IPS-20b (cell line): ENCODE measurements around the gene PDCD1LG2.
"Not testable (repeated sequence)": the region's sequence is repeated elsewhere in the genome, so short reads cannot be mapped to it uniquely, and the experiment has no call there.

Experiments used
- H3K27ac ChIP-seq: one replicate; pipeline ENCODE4 v1.5.1; 2013; ENCODE audit warnings: low read length
- H3K27me3 ChIP-seq: 2 replicates; pipeline ENCODE4 v1.6.1; 2013; ENCODE audit warnings: mild to moderate bottlenecking, low read length, inconsistent platforms; ENCODE audit not compliant: insufficient read depth
- H3K36me3 ChIP-seq: 2 replicates; pipeline ENCODE4 v1.6.1; 2013; ENCODE audit warnings: low read depth, mild to moderate bottlenecking, inconsistent platforms, low read length, moderate library complexity; ENCODE audit not compliant: insufficient read depth
- H3K4me1 ChIP-seq: 2 replicates; pipeline ENCODE4 v1.6.1; 2013; ENCODE audit warnings: mild to moderate bottlenecking, control low read depth, inconsistent platforms, low read length, moderate library complexity; ENCODE audit not compliant: insufficient read depth
- H3K4me3 ChIP-seq: 2 replicates; pipeline ENCODE4 v1.5.1; 2013; ENCODE audit warnings: mild to moderate bottlenecking, low read length, inconsistent platforms
- H3K9ac ChIP-seq: 2 replicates; pipeline ENCODE4 v1.6.1; 2013; ENCODE audit warnings: low read depth, mild to moderate bottlenecking, inconsistent platforms, low read length, moderate library complexity
- H3K9me3 ChIP-seq: 2 replicates; pipeline ENCODE4 v1.6.1; 2013; ENCODE audit warnings: mild to moderate bottlenecking, low read depth, low read length, inconsistent platforms; ENCODE audit not compliant: insufficient read depth

Gene PDCD1LG2

GRCh38 chr9:5510360-5510931 lies at the start of gene PDCD1LG2:
Gene PDCD1LG2 (plus strand): TSS chr9:5510531. CDS start chr9:5522547, 12,016 bp downstream.
- Histone ChIP-seq H3K9me3 (no peaks in the 10 kb centered on the region), H3K4me1 (no peaks in the 10 kb centered on the region; the same call in 1 of the 2 replicates), H3K27me3 (no peaks in the 10 kb centered on the region), H3K9ac (no peak within 1 kb of the TSS), H3K36me3 (no peaks in the 10 kb centered on the region), H3K27ac (no peak within 1 kb of the TSS), H3K4me3 (no peak within 1 kb of the TSS)

- H3K4me1 ChIP-seq, H3K9me3 ChIP-seq, H3K27ac ChIP-seq, H3K9ac ChIP-seq, H3K4me3 ChIP-seq, H3K27me3 ChIP-seq, H3K36me3 ChIP-seq: not testable (repeated sequence)
Observed at GRCh38 chr9:5464831-5465330, 45.5 kb upstream of the PDCD1LG2 start.

- Histone ChIP-seq H3K4me3 (no peak overlapping the region), H3K4me1 (no peaks in the 10 kb centered on the region), H3K36me3 (no peaks in the 10 kb centered on the region), H3K9me3 (no peaks in the 10 kb centered on the region), H3K9ac (no peak overlapping the region), H3K27ac (no peak overlapping the region), H3K27me3 (no peaks in the 10 kb centered on the region)
Observed at GRCh38 chr9:5466005-5466404, 44.3 kb upstream of the PDCD1LG2 start.

- H3K4me3 ChIP-seq, result no peak overlapping the region
- no peak overlapping the region for H3K27ac ChIP-seq
- no peaks in the 10 kb centered on the region for H3K27me3 ChIP-seq
- H3K9me3 ChIP-seq, result no peaks in the 10 kb centered on the region
- no peaks in the 10 kb centered on the region for H3K4me1 ChIP-seq
- no peak overlapping the region for H3K9ac ChIP-seq
- no peaks in the 10 kb centered on the region for H3K36me3 ChIP-seq
Observed at GRCh38 chr9:5466766-5467165, 43.6 kb upstream of the PDCD1LG2 start.

GRCh38 chr9:5468850-5469249 lies 41.5 kb upstream of the PDCD1LG2 start:
- H3K9ac ChIP-seq, result no peak overlapping the region
- H3K4me1 ChIP-seq, result no peaks in the 10 kb centered on the region
- H3K4me3 ChIP-seq, result no peak overlapping the region
- no peaks in the 10 kb centered on the region for H3K9me3 ChIP-seq
- H3K27me3 ChIP-seq, result no peaks in the 10 kb centered on the region
- no peaks in the 10 kb centered on the region for H3K36me3 ChIP-seq
- H3K27ac ChIP-seq, result no peak overlapping the region

DNA sequence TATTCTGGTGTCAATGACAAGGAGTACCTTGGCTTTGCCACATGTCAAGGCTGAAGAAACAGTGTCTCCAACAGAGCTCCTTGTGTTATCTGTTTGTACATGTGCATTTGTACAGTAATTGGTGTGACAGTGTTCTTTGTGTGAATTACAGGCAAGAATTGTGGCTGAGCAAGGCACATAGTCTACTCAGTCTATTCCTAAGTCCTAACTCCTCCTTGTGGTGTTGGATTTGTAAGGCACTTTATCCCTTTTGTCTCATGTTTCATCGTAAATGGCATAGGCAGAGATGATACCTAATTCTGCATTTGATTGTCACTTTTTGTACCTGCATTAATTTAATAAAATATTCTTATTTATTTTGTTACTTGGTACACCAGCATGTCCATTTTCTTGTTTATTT lies 40.2 kb upstream of the PDCD1LG2 start:
- Histone ChIP-seq H3K4me3 (no peak overlapping the region), H3K27me3 (no peaks in the 10 kb centered on the region), H3K9ac (no peak overlapping the region), H3K9me3 (no peaks in the 10 kb centered on the region), H3K4me1 (no peaks in the 10 kb centered on the region), H3K36me3 (no peaks in the 10 kb centered on the region), H3K27ac (no peak overlapping the region)

DNA sequence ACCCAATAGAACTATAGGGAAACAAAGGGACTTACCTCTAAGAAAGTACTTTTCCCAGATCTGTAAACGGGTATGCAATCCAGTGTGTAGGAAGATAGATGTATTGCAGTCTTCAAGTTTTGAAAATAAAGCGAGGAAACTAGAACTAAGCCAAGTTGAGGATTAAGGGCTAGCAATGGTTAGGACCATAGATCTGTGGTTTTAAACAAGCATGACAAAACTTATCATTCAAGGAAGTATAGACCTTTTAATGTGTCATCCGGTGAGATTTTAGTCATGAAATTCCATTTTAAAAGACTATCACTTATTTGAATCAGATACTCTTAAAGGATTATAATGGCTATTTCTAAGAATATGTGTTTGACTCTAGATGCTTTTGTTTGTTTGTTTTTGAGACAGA lies 39.5 kb upstream of the PDCD1LG2 start:
- no peaks in the 10 kb centered on the region for H3K27me3 ChIP-seq
- no peaks in the 10 kb centered on the region for H3K9me3 ChIP-seq
- no peak overlapping the region for H3K4me3 ChIP-seq
- H3K36me3 ChIP-seq, result no peaks in the 10 kb centered on the region
- no peak overlapping the region for H3K9ac ChIP-seq
- no peaks in the 10 kb centered on the region for H3K4me1 ChIP-seq
- H3K27ac ChIP-seq, result no peak overlapping the region

- not testable (repeated sequence) for H3K9ac ChIP-seq, H3K27ac ChIP-seq, H3K4me3 ChIP-seq, H3K36me3 ChIP-seq, H3K4me1 ChIP-seq, H3K27me3 ChIP-seq
- H3K9me3 ChIP-seq, result peaks cover 11% of the 10 kb centered on the region; the same call in 1 of the 2 replicates
Observed at GRCh38 chr9:5475611-5476010, 34.7 kb upstream of the PDCD1LG2 start.

GRCh38 chr9:5478206-5478605 lies 32.1 kb upstream of the PDCD1LG2 start:
- H3K9ac ChIP-seq, result no peak overlapping the region
- no peak overlapping the region for H3K4me3 ChIP-seq
- no peak overlapping the region for H3K27ac ChIP-seq
- no peaks in the 10 kb centered on the region for H3K36me3 ChIP-seq
- H3K9me3 ChIP-seq, result peaks cover 11% of the 10 kb centered on the region; the same call in 1 of the 2 replicates
- no peaks in the 10 kb centered on the region for H3K4me1 ChIP-seq
- no peaks in the 10 kb centered on the region for H3K27me3 ChIP-seq

GRCh38 chr9:5479994-5480694 lies 30.2 kb upstream of the PDCD1LG2 start:
- Histone ChIP-seq H3K27ac (no peak overlapping the region), H3K4me1 (no peaks in the 10 kb centered on the region), H3K36me3 (no peaks in the 10 kb centered on the region), H3K9ac (no peak overlapping the region), H3K4me3 (no peak overlapping the region), H3K27me3 (no peaks in the 10 kb centered on the region), H3K9me3 (peaks cover 11% of the 10 kb centered on the region; the same call in 1 of the 2 replicates)

DNA sequence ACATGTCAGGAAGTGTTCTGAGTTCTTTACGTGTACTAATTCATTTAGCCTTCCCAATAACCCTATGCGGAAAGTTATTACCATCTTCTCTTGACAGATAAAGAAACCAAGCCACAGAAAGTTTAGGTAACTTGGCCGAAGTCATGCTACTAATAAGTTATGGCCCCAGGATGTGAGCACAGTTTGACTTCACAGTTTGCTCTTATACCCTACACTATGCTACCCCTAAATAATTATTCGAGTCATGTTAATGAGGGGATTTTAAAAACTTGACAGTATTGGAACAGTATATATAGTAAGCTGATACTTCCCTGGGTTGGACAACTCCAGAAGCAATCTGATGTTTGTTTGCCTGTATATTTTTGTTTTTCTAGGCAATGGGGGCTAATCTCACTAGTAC lies 29.4 kb upstream of the PDCD1LG2 start:
- H3K4me3 ChIP-seq, result no peak overlapping the region
- no peaks in the 10 kb centered on the region for H3K27me3 ChIP-seq
- H3K9ac ChIP-seq, result no peak overlapping the region
- peaks cover 11% of the 10 kb centered on the region; the same call in 1 of the 2 replicates for H3K9me3 ChIP-seq
- H3K36me3 ChIP-seq, result no peaks in the 10 kb centered on the region
- no peak overlapping the region for H3K27ac ChIP-seq
- no peaks in the 10 kb centered on the region for H3K4me1 ChIP-seq
